Epidermal melanocyte (primary cell): ENCODE data around the gene TBXA2R.
"Not testable (repeated sequence)": the region's sequence is repeated elsewhere in the genome, so short reads cannot be mapped to it uniquely, and the experiment has no call there.

Source experiments
- DNase-seq: peaks from one replicate; pipeline ENCODE4 v3.0.0; 2011; ENCODE audit warnings: low spot score; ENCODE audit not compliant: insufficient read length

Gene TBXA2R

GRCh38 chr19:3584036-3584802, 22.5 kb downstream of the TBXA2R start:
- not testable (repeated sequence) for DNase-seq

- peak; percentile 4 for DNase-seq
Measured at GRCh38 chr19:3581792-3582191, 24.9 kb downstream of the TBXA2R start.

- peak; percentile 64 for DNase-seq
Measured at GRCh38 chr19:3580156-3580934, 26.3 kb downstream of the TBXA2R start.

- DNase-seq = peak; percentile 11
Measured at GRCh38 chr19:3578390-3578789, 28.3 kb downstream of the TBXA2R start.

- DNase-seq = peak; percentile 3
Measured at GRCh38 chr19:3577723-3578344, 28.8 kb downstream of the TBXA2R start.

GRCh38 chr19:3576696-3577443, 29.8 kb downstream of the TBXA2R start:
- peak; percentile 17 for DNase-seq

- DNase-seq = peak; percentile 10
Measured at GRCh38 chr19:3575949-3576673, 30.6 kb downstream of the TBXA2R start.

GRCh38 chr19:3575260-3575741, 31.4 kb downstream of the TBXA2R start:
- DNase-seq = peak; percentile 14

GRCh38 chr19:3573858-3574637, 32.6 kb downstream of the TBXA2R start:
- DNase-seq = peak; percentile 74

GRCh38 chr19:3573162-3573857, 33.4 kb downstream of the TBXA2R start:
- peak; percentile 7 for DNase-seq

- no peak for DNase-seq
Measured at GRCh38 chr19:3572855-3573161, 33.9 kb downstream of the TBXA2R start, which contains the start of gene HMG20B. Gene HMG20B (plus strand): TSS chr19:3572944. CDS start chr19:3573310, 366 bp downstream.

GRCh38 chr19:3572132-3572854, 34.4 kb downstream of the TBXA2R start:
- DNase-seq = peak; percentile 97

- DNase-seq = peak; percentile 48
Measured at GRCh38 chr19:3570606-3571011, 36.1 kb downstream of the TBXA2R start.

GRCh38 chr19:3570042-3570441, 36.6 kb downstream of the TBXA2R start:
- not testable (repeated sequence) for DNase-seq

- DNase-seq = peak; percentile 19
Measured at GRCh38 chr19:3565139-3565538, 41.5 kb downstream of the TBXA2R start.

GRCh38 chr19:3563709-3564524, 42.8 kb downstream of the TBXA2R start:
- DNase-seq = peak; percentile 12

- DNase-seq = peak; percentile 99
Measured at GRCh38 chr19:3557461-3558248, 49.0 kb downstream of the TBXA2R start, which contains the start of gene MFSD12. Gene MFSD12 (minus strand): TSS chr19:3557586. CDS start chr19:3557403, 183 bp downstream.
